Fibroblast of skin of right quadriceps (primary cell): ENCODE measurements around the gene TUBB4A.

Experiments used
- DNase-seq: peaks from one replicate; pipeline ENCODE4 v3.0.0-alpha.2; 2013

The TUBB4A gene

GRCh38 chr19:6465663-6466062 lies 36.4 kb downstream of the TUBB4A start:
- no peak for DNase-seq

GRCh38 chr19:6465006-6465405 lies 37.1 kb downstream of the TUBB4A start:
- DNase-seq = no peak

GRCh38 chr19:6464070-6464873 lies 37.8 kb downstream of the TUBB4A start, which contains the start of gene CRB3:
CRB3 (plus strand) TSS chr19:6464271; CDS start chr19:6464702, 431 bp downstream.
- no peak for DNase-seq

GRCh38 chr19:6460099-6460884 lies 41.8 kb downstream of the TUBB4A start:
- peak; percentile 99 for DNase-seq

GRCh38 chr19:6459262-6460098 lies 42.6 kb downstream of the TUBB4A start, which contains the start of gene SLC25A23:
SLC25A23 (minus strand) TSS chr19:6459792; CDS start chr19:6459628, 164 bp downstream.
- DNase-seq = peak; percentile 77

GRCh38 chr19:6458695-6459261 lies 43.3 kb downstream of the TUBB4A start:
- no peak for DNase-seq

GRCh38 chr19:6457958-6458694 lies 44.0 kb downstream of the TUBB4A start:
- DNase-seq = no peak

GRCh38 chr19:6455924-6456323 lies 46.2 kb downstream of the TUBB4A start:
- no peak for DNase-seq

GRCh38 chr19:6453951-6454565 lies 48.1 kb downstream of the TUBB4A start:
- no peak for DNase-seq

GRCh38 chr19:6452899-6453298 lies 49.2 kb downstream of the TUBB4A start:
- DNase-seq = no peak

GRCh38 chr19:6452223-6452614 lies 49.9 kb downstream of the TUBB4A start:
- no peak for DNase-seq

- DNase-seq = no peak
Measured at GRCh38 chr19:6451583-6452222, 50.4 kb downstream of the TUBB4A start.

- no peak for DNase-seq
Measured at GRCh38 chr19:6450166-6450565, 51.9 kb downstream of the TUBB4A start.

- DNase-seq = no peak
Measured at GRCh38 chr19:6448045-6448444, 54.1 kb downstream of the TUBB4A start.

GRCh38 chr19:6446452-6446851 lies 55.7 kb downstream of the TUBB4A start:
- DNase-seq = no peak
